NCI-H2171 treated with DMSO at 0.1 percent for 48 hours (cell line): ENCODE data around the gene B4GALT6.

ENCODE experiments used
- DNase-seq: peaks from one replicate; lab custom pipeline; 2025; lab: John Stamatoyannopoulos, UW

The B4GALT6 gene

DNA sequence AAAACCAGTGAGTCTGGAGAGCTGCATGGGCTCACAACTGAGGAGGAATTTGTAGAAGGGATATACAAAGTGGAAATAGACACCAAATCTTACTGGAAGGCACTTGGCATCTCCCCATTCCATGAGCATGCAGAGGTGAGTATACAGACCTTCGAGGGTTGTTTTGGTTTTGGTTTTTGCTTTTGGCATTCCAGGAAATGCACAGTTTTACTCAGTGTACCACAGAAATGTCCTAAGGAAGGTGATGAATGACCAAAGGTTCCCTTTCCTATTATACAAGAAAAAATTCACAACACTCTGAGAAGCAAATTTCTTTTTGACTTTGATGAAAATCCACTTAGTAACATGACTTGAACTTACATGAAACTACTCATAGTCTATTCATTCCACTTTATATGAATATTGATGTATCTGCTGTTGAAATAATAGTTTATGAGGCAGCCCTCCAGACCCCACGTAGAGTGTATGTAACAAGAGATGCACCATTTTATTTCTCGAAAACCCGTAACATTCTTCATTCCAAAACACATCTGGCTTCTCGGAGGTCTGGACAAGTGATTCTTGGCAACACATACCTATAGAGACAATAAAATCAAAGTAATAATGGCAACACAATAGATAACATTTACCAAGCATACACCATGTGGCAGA is 89.1 kb downstream of the B4GALT6 start:
- no peak for DNase-seq

DNA sequence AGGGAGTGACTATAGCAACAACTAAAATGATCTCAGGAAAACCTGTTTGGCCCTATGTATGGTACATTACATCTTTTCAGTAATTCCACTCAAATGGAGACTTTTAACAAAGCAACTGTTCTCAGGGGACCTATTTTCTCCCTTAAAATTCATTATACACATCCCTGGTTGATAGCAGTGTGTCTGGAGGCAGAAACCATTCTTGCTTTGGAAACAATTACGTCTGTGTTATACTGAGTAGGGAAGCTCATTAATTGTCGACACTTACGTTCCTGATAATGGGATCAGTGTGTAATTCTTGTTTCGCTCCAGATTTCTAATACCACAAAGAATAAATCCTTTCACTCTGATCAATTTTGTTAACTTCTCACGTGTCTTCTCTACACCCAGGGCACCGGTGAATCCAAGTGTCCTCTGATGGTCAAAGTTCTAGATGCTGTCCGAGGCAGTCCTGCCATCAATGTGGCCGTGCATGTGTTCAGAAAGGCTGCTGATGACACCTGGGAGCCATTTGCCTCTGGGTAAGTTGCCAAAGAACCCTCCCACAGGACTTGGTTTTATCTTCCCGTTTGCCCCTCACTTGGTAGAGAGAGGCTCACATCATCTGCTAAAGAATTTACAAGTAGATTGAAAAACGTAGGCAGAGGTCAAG is 91.7 kb downstream of the B4GALT6 start:
- DNase-seq = no peak

DNA sequence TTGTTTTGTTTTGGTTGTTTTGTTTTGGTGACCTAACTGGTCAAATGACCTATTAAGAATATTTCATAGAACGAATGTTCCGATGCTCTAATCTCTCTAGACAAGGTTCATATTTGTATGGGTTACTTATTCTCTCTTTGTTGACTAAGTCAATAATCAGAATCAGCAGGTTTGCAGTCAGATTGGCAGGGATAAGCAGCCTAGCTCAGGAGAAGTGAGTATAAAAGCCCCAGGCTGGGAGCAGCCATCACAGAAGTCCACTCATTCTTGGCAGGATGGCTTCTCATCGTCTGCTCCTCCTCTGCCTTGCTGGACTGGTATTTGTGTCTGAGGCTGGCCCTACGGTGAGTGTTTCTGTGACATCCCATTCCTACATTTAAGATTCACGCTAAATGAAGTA is 92.8 kb downstream of the B4GALT6 start, which contains the start of gene TTR:
Gene TTR, plus strand, starts transcription at position 250 of the 400 bp plus-strand sequence. Its CDS starts 26 bp downstream, at position 276.
- DNase-seq = no peak

DNA sequence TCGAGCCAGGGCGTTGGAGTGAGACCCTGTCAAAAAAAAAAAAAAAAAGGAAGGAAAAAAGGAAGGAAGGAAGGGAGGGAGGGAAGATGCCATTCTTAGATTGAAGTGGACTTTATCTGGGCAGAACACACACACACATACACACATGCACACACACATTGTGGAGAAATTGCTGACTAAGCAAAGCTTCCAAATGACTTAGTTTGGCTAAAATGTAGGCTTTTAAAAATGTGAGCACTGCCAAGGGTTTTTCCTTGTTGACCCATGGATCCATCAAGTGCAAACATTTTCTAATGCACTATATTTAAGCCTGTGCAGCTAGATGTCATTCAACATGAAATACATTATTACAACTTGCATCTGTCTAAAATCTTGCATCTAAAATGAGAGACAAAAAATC is 93.3 kb downstream of the B4GALT6 start:
- no peak for DNase-seq

DNA sequence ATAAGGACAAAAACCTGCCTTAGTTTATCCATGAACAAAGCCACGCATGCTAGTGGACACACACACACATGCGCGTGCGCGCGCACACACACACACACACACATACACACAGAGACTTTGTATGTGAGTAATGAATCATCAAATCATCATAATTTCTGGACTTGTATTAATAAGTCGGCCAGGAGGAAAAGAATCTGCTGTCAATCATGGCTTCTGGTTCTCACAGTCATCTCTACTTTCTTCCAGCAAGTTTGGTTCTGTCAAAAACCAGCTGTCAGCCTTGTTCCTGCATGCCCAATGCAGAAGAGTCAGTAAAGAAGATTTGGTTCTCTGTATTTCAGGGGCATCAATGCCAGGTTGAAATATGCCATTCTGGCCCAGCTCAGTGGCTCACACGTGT is 93.8 kb downstream of the B4GALT6 start:
- no peak for DNase-seq

DNA sequence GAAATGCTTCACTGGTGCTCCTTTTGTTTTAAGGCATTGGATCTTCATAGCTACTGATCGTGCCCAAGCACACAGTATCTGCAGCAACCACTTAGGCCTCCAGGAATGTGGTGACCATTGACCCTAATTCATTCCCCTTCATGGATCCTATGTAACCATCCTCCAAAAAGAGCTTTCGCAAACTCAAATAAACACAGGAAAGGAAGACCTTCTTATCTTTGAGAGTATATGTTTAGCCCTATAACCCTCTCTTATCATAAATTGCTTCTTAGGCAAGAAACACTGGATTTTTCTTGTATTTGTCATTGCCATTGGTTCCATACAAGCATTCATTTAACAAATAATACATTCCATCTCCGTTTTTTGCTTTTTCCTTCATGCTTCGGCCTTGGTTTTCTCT is 96.9 kb downstream of the B4GALT6 start:
- DNase-seq = no peak

DNA sequence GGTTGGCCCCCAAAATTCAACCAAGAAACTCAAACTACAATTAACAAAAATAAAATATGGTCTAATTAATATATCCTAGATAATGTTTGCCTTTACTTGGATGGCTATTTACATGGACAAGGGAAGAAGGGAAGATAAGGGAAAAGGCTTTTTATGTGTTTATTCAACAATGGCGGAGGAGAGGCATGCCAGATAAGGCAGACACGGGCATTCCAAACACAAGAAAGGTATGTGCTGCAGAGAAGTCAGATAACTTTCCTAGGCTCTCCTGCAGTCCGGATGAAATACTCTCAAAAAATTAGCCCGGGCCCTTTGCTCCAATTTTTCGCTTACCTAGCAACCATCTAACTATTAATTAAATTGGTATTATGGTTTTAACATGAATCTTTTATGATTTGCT is 97.8 kb downstream of the B4GALT6 start:
- DNase-seq = no peak

DNA sequence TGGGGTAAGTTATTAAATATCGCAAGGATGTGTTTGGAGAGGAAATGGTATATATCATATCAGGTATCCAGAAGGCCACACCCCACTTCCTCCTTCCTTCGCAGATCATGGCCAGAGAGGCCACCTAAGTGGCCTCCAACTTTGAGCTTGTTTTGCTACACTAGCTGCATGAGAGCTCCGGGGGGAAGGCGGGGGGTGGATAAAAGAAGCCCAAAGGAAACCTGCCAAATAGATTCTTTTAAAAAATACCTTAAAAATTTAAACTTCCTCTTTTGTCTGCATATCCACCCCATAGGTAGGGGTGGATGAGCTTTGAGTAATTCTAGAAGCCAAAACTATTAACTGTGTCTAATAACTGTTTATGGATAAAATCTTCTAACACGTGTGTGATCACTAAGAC is 98.4 kb downstream of the B4GALT6 start:
- DNase-seq = no peak

DNA sequence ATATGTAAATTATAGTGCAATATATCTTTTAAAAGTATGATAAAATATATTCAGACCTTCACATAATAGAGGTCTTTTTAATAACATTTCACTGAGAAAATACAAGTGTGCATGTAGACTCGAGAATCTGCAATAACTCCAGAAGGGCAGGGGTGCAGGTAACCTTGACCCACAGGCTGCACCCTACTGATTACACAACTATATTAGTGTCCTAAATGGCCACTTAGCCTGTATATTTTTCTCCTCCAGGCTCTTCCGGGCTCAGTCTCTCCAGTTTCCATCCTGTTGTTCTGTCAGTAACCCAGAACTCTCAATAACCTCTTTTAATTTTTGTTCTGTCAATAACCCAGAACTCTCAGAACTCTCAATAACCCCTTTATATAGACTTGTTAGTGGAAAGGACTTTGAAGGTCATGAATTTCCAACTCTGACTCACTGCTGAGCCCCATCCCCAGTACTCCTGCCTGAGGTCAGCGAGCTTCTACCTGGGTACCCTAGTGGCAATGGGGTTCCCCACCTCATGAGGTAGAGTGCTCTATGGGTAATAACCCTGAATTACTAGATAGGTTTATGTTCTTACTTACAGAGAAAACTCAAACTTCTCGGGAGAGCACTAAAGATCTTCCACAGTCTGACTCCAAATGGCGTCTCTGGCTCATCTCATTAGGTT is 101.1 kb downstream of the B4GALT6 start:
- DNase-seq = no peak

DNA sequence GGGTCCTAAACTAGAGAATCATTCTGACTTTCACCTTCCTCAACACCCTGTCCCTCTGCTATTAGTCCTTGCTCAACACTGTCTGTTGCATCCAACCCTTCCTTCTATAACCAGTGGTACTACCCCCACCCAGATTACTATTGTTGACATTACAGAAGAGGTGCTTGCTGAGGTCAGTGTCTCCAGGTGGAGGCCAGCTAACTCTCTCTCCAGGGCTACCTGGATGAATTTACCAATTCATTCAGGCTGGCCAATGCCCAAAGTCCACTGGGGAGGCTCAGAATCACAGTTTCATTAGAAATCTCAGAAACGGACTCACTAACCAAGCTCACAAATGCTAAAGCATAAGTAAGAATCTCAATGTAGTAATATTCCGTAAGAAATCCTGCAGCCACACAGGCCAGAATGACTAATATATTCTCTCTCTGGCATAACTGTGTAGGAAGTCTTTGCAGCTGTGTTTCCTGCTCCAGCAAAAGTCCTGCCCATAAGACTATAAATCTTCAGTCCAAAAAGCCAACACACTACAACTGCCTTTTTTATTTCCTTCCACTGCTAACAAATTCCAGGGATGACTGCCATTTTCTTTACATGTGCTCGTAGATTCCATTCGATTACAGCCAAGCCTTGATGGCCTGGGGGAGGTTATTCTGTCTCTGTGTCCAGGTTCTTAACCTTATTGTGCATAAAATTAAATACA is 102.7 kb downstream of the B4GALT6 start:
- no peak for DNase-seq

DNA sequence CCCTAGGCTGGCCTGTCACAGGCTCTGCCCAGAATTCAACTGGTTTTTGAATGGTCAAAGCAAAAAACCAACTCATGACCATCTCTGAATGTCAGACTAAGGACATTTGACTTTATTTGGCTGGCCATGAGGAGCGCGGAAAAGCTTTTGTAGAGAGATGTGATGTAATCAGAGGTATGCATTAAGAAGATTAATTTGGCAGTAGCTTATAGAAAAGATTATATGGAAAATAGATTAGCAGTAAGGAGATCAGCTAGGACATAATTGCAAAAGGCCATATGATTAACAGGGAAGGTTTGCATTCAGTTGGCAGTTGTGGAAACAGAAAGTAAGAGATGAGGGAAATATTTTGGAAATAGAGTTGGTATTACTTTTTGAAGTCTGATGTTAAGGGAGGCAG is 105.0 kb downstream of the B4GALT6 start:
- no peak for DNase-seq

DNA sequence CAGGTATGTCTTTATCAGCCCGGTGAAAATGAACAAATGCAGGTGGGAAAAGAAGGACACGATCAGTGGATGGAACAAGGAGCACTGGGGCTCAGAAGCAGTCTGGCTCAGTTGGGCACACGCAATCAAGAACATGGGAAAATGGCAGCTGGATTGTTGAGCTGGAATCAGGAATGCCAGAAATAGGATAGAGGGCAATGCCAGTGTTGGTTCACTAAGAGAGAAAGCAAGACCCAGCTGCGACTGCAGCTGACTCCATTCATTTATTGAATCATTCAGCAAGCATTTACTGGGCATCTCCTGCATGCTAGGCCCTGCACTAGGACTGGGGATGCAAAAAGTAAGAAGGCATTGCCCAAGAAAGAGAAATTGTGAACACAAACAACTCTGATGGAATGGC is 106.3 kb downstream of the B4GALT6 start:
- DNase-seq = no peak

DNA sequence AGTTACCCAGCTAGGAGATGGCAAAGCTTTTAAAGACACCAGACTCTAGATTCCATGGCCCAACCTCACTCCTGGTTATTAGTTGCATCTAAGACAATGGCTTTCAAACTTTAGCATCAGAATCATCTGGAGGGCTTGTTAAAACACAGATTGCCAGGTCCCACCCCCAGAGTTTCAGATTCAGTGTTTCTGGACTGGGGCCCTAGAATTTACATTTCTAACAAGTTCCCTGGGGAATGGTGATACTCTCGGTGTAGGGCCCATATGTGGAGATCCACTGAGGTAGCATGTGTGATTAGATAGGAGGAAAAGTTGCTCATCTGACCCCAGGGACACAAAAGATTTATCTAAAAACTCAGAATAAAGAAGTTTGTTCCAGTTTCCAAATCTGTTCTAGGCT is 107.2 kb downstream of the B4GALT6 start:
- no peak for DNase-seq

DNA sequence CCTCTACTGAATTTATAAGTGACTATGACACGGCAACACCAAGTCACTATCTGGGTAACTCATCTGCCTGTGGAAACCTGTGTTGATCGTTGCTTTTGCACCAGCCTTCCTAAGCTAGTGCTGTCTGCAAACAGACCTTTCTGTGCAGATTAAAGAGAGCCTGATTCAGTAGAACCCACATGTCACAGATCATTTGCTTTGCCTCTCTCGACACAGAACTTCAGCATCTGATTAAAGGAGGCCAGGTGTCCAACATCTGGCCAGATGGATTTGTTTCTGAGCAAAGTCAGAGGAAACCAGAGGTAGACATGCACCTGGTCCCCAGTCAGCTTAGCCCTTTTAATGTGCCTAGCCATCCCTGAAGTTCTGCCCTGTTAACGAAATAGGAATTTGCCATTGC is 107.7 kb downstream of the B4GALT6 start:
- DNase-seq = no peak

DNA sequence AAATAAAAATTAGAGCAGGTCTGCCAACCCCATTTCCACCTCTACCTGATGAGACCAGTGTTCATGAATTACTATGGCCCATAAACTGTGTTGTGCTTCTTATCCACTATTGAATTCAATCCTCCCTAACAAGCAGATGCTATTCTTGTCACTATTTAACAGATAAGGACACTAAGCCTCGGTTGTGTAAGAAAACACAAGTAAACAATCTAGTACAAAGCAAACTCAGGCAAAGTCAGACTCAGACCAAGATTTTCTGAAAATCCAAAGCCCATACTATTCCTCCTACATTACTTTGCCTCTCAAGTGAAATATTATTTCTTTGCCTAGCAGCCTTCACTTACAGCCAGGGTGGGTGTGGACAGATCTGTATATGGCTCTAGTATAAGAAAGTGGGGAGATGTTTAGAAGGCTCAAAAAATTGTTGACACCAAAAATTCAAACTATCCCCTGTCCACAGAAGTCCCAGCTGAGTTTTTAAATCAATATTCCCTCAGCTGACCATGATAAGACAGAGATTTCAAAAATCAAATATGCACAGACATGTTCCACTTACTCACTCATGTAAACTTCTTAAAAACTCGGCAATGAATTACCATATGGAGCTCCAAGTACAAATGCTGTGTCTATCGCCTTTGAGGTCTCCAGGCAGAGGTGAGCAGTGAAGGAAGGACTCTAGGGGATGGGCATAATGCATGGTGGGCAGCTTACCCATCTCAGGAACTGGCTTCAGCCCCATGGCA is 108.7 kb downstream of the B4GALT6 start:
- DNase-seq = no peak

DNA sequence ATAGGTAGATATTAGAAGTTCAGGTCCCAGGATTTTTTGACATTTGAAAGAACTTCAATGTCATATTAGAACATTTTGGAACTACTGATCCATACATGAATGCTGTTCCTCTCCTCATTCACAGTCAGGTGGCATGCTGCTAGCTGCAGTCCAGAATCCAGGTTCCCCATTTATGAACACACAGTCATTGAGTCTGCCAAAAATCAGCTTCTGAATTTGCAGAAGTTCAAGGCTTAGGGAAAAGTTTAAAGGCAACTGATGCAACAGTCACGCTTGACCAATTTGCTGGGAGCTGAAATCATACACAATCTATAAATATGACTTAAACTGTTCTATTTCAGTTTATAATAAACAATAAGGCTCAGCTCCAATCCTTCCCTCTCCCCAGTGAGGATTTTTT is 110.0 kb downstream of the B4GALT6 start:
- no peak for DNase-seq
